Measurements from ENCODE around the gene RNF223. TPM values are rescaled to one million over a fixed set of nuclear protein-coding genes. Genes with fewer than 3 reads are reported as not detected.

RNF223 gene
- total RNA-seq, 1 experiment from 2014 or later, result 6.3 TPM

DNA sequence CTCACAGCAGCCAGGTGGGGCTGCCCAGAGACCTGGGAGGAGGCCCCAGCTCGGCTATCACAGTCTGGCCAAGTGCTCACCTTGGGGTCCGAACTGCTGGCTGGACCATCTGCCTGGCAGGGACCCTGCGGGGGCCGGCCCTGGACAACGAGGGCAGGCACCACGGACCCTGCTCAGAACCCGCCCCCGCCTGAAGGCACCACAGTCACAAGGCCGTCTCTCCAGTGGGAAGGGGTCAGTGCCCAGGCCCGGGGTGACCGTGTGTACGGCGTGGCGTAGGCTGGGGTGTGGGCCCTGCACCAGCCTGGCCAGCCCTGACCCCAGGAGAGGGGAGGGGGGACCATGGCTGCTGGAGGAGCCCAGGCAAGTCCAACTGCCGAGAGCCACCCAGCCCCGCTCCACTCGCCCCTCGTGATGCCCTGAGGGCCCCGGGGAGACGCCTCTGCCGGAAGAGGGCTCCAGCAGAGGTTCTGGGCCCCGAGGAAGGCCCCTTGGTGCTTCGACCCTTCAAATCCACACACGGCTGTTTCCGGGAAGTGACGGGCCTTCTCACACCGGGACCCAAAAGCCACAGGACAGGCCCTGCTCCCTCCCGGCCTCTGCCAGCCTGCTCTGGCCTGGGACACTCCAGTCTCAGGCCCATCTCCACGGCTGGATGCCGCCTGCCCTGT, 11.2 kb upstream of the RNF223 start (continued):
- TF ChIP-seq, protein P1, sequence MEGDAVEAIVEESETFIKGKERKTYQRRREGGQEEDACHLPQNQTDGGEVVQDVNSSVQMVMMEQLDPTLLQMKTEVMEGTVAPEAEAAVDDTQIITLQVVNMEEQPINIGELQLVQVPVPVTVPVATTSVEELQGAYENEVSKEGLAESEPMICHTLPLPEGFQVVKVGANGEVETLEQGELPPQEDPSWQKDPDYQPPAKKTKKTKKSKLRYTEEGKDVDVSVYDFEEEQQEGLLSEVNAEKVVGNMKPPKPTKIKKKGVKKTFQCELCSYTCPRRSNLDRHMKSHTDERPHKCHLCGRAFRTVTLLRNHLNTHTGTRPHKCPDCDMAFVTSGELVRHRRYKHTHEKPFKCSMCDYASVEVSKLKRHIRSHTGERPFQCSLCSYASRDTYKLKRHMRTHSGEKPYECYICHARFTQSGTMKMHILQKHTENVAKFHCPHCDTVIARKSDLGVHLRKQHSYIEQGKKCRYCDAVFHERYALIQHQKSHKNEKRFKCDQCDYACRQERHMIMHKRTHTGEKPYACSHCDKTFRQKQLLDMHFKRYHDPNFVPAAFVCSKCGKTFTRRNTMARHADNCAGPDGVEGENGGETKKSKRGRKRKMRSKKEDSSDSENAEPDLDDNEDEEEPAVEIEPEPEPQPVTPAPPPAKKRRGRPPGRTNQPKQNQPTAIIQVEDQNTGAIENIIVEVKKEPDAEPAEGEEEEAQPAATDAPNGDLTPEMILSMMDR (IDR thresholded peaks at IDR 0.05 in 2 of 3, conservative IDR thresholded peaks at IDR 0.05 in 1 of 3; ENCODE audit: borderline replicate concordance in 1 of 3, insufficient read depth in 1 of 3, low read depth in 2 of 3, low read length in 2 of 3), result no peak
- no peak for TF ChIP-seq SP1 (IDR thresholded peaks at IDR 0.05; ENCODE audit: low read depth)
- TF ChIP-seq POLR2AphosphoS5 (IDR thresholded peaks at IDR 0.05; ENCODE audit: low read depth, low read length), result no peak
- no peak for TF ChIP-seq EZH2 (IDR thresholded peaks at IDR 0.05)
- TF ChIP-seq ZNF274 (IDR thresholded peaks at IDR 0.05; ENCODE audit: low read depth, low read length), result no peak
- TF ChIP-seq TCF7L2 (IDR thresholded peaks at IDR 0.05; ENCODE audit: borderline replicate concordance, extremely low read depth, insufficient read depth, insufficient read length), result no peak
- no peak for TF ChIP-seq YY1 (IDR thresholded peaks at IDR 0.05; ENCODE audit: extremely low read depth, insufficient replicate concordance, low read depth, low read length)
- no peak for TF ChIP-seq ATF3 (IDR thresholded peaks at IDR 0.05)

- no peaks in the 10 kb centered on the region for H3K27me3 ChIP-seq (ENCODE audit: insufficient read depth, low read length)
- H3K9ac ChIP-seq (ENCODE audit: low read length), result no peak overlapping the region
- BruUV-seq (replicated peaks), result no TSS peak
- ChIA-PET POLR2A (no interaction called here), RAD21 (ENCODE audit: low non-redundant PET in 1 of 2, low total read pairs in 2 of 2, uncharacterized antibody in 2 of 2, unreplicated experiment in 2 of 2) (no interaction called here), CTCF (no interaction called here)
- no peaks in the 10 kb centered on the region for H3K9me2 ChIP-seq (ENCODE audit: insufficient read depth)
- no peak overlapping the region for H2AFZ ChIP-seq (ENCODE audit: low read depth, low read length, poor library complexity, severe bottlenecking)
- no peak for ATAC-seq
- no peak overlapping the region for H3K27ac ChIP-seq (ENCODE audit: low read depth, low read length)
- no peaks in the 10 kb centered on the region for H4K20me1 ChIP-seq (ENCODE audit: insufficient read depth)
- intact Hi-C loops (cut with micrococcal nuclease), result no loop called here
- H3K36me3 ChIP-seq (ENCODE audit: control insufficient read depth in 1 of 2, insufficient read depth in 2 of 2, low read length in 2 of 2), result no peaks in the 10 kb centered on the region
- H3K4me1 ChIP-seq (ENCODE audit: control insufficient read depth in 1 of 2, insufficient read depth in 2 of 2, low read length in 2 of 2), result peaks cover 6 to 13% of the 10 kb centered on the region in 2 experiments
- no peak overlapping the region for H3K4me2 ChIP-seq (ENCODE audit: low read length)
- no peak for DNase-seq (ENCODE audit: low read depth, low spot score)
- H3K4me3 ChIP-seq (replicated peaks in 1 of 2; ENCODE audit: low read depth in 1 of 2, low read length in 2 of 2), result no peak overlapping the region
- no peaks in the 10 kb centered on the region for H3K9me3 ChIP-seq (ENCODE audit: control insufficient read depth in 1 of 2, insufficient read depth in 1 of 2, low read depth in 1 of 2, low read length in 2 of 2)
- H3K79me2 ChIP-seq (ENCODE audit: insufficient read depth, low read length), result no peaks in the 10 kb centered on the region
- TF ChIP-seq SIN3A (IDR thresholded peaks at IDR 0.05; ENCODE audit: low read depth) (no peak), RAD21 (IDR thresholded peaks at IDR 0.05; ENCODE audit: low read depth) (no peak)
- TF ChIP-seq, protein P2, sequence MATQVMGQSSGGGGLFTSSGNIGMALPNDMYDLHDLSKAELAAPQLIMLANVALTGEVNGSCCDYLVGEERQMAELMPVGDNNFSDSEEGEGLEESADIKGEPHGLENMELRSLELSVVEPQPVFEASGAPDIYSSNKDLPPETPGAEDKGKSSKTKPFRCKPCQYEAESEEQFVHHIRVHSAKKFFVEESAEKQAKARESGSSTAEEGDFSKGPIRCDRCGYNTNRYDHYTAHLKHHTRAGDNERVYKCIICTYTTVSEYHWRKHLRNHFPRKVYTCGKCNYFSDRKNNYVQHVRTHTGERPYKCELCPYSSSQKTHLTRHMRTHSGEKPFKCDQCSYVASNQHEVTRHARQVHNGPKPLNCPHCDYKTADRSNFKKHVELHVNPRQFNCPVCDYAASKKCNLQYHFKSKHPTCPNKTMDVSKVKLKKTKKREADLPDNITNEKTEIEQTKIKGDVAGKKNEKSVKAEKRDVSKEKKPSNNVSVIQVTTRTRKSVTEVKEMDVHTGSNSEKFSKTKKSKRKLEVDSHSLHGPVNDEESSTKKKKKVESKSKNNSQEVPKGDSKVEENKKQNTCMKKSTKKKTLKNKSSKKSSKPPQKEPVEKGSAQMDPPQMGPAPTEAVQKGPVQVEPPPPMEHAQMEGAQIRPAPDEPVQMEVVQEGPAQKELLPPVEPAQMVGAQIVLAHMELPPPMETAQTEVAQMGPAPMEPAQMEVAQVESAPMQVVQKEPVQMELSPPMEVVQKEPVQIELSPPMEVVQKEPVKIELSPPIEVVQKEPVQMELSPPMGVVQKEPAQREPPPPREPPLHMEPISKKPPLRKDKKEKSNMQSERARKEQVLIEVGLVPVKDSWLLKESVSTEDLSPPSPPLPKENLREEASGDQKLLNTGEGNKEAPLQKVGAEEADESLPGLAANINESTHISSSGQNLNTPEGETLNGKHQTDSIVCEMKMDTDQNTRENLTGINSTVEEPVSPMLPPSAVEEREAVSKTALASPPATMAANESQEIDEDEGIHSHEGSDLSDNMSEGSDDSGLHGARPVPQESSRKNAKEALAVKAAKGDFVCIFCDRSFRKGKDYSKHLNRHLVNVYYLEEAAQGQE (IDR thresholded peaks at IDR 0.05; ENCODE audit: low read depth), result no peak
Measured at GRCh38 chr1:1084372-1085170, 10.5 kb upstream of the RNF223 start.
